Activated CD4-positive, alpha-beta T cell treated with anti-CD3 and anti-CD28 coated beads, Interleukin-2, Interleukin-4, amounts not matched to agents 100 ng/mL and 50 ng/mL, durations not matched to agents 16 hours and 8 hours (primary cell): Measurements from ENCODE around the gene DNER.

Experiments used
- DNase-seq: peaks from one replicate; pipeline ENCODE4 v3.0.0-alpha.2; 2020; ENCODE audit warnings: low spot score

DNER gene

DNA sequence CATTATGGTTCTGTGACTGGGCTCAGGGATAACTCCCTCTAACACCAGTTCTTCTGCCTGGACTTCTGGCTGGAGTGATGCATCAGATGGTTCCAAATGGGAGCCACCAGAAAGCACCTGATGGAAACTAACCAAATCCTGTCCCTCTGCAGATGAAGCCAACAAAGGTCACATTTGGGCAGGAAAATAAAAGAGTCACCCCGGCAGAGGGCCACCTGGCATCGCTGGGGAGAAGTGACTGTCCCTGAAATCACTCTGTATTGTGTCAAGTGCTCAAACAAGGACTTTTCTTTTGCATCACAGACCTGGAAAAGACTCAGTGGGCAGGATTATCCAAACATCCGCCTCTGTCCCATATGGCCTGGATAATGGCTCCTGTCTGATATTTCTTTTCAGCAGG lies 47.5 kb downstream of the DNER start:
- DNase-seq, result no peak

DNA sequence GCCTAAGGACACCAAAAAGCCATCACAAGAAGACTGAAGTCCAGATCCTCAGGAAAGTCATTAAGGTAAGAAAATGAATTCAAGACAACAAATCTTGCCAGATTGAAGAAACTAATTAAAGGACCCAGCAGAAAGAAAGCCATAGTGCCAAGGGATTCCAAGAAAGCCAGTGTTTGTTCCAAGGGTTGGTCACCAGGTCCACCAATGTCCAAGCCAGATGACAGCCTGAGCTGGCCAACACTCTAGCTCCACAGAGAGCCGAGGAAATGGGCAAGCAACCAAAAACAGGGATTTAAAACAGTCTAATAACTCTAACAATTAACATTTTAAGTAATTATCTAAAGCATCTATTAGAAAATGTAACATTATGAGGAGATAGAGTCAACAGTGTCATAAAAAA lies 49.2 kb downstream of the DNER start:
- no peak for DNase-seq

DNA sequence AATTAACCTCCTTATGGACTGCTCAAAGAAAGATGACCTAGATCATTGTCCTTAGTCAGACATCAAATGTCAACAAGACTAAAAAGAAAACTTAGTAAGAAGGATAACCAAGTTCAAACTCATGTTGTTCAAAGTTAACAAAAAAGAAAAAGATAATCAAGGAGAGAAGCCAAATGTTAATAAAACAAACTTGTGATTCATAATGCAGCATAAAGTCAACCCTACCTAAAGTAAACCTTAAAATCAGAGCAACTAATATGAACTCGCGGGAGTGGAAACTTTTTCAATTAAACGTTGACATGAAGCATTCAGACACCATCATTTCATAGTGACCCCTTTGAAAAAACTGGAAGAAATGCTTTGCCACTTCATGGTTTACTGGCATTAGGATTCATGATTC lies 52.9 kb downstream of the DNER start:
- DNase-seq, result no peak

DNA sequence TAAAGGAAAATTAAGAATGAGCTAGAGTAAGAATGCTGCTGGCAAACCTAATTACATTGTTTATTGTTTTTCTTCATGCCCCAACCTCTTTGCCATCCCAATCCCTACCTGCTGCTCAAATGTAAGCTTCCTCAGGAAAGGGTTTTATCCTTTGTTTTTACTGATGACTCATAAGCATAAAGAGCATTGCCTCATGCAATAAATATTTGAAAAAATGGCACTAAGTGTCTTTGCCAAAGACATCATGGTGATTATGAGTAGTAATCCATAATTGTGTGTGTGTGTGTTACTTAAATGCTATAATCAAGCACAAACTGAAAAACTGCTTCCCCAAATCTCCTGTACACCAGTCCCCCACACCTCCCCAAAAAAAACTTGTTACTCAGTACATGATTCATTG lies 53.4 kb downstream of the DNER start:
- DNase-seq, result no peak

DNA sequence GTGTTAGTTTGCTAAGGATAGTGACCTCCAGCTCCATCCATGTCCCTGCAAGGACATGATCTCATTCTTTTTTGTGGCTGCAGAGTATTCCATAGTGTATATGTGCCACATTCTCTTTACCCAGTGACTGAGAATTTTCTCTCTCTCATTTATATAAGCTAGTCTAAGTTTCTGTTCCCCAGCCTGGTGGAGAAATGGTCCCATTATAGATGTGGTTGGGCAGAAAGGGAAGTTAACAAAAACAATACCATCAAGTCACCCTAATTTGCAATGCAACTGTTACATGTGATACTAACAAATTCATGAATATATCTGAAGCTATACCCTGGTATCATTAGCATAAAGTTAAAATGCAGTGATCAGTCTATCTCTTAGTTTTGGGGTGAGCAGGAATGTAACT lies 54.0 kb downstream of the DNER start:
- no peak for DNase-seq

DNA sequence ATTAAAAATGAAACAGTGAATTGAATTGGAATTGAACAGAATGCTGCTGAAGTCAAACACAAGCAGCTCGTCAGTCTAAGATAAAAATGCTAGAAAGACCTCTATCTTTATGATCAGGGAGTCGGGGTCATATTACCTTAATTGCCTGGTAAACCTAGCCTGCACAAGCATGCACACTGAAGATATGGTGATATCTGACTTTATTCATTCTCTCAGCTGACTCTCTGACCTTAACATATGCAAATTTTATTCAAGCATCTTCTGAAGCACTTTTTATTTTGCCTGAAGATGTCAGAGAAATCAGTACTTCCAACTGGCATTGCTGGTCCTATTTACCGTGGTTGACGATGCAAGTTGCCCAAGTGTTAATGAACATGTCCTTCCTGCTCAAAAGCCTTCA lies 56.4 kb downstream of the DNER start:
- DNase-seq, result no peak

DNA sequence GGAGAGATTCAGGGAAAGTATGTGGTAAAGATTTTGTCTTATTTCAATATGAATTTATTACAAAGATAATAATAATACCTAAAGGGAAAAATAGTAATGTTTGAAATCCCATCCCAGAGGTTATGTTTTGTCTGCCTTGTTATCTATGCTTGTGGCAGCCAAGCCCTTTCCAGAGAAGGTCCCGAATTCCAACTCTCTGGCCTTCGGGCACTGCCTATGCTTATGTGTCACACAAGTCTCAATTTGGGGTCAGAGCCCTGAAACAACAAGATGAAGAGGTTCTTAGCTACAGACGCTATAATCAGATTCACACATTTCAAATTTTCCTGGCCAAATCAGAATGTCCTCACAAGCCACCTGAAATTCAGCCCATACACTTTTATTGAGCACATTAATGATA lies 59.9 kb downstream of the DNER start:
- DNase-seq, result no peak

DNA sequence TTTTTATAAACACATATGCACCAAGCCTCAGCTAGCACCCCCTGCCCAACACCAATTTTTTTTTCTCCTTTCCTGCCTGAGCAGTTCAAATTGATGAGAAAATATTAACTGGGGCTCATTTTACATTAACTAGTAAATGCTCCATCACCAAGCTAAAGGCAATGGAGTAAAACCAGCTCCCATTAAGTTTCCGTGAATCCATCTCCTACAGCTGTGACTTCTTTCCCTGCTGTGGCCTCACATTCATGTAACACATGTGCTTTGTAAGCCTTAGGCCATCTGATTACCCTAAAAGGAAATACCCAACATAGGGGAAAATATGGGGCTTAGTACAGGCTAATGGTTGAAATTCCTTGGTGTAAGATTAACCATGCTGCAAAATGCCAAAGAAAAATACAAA lies 60.8 kb downstream of the DNER start:
- DNase-seq, result no peak

DNA sequence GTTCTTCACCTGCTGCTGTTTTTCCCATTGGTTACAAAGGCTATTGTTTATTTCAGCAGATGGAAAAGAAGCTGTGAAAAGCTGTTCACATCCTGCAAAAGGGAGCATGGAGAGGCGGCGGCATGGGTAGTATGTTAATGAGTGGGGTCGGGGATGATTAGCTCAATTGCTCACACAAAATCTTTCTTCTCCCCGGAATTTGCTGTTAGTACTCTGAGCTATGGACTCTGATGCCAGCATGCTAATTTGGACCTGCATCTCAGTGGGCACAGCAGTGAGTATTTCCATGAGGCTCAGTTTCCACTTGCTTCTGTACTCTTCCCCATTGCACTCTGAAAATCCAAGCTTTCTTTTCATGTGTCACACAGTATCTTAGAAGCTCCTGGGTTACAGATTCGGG lies 61.6 kb downstream of the DNER start:
- DNase-seq, result no peak

DNA sequence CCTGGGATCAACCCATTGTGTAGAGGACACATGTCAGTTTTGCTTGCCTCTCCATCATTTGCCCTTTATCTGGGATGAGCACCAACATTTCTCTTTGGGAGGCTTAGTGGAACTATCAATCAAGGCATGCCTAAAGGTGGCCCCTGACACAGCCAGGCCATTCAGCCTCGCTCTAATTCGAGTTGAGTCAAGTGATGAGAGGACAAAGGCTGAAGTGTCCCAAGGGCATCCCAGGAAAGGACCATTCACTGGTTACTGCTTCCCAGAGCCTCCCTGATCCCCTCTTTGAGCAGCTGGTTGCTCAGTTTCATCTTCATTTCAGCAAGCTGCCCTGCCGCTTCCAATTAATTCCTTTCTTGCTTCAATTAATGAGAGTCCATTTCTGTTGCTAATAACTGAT lies 63.5 kb downstream of the DNER start:
- DNase-seq, result no peak

DNA sequence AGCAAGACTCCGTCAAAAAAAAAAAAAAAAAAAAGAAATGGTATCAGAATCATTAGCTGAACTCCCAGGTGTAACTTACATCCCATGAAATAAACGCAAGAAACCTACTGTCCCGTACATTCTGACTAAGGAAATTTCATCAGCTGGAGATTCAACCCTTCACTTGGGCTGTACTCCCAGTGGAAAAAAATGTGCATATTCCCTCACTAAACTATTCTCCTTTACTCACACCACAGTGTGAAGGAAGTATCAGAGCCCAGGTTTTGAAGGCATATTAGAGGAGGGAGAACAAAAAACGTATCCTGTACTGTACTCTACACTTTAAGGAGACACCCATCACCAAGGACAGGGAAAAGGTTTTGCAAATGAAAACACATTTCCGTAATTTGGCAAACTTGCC lies 64.3 kb downstream of the DNER start:
- no peak for DNase-seq

DNA sequence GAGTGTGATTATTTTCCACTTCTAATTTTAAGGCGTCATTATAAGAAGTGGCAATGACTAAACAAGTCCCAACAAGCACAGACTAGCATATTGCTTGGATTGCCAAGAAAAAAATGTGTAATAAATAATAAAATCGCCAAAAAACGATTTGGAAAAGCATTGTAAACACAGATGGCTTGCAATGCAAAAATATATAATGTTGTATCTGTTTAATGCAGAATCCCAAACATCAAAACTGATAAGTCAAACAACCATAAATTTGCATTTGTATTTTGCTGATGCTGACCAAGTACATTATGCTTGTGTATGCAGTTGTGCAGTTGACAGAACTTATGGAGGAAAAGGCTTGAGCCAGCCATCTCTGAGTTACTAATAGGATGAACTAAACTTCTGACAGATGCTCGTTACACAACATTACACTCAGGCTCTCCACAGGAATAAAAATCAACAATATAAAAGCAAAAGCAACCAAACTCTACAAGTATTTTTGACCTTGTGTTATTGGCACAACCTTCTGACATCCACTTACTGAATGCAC lies 68.1 kb downstream of the DNER start:
- DNase-seq, result no peak

DNA sequence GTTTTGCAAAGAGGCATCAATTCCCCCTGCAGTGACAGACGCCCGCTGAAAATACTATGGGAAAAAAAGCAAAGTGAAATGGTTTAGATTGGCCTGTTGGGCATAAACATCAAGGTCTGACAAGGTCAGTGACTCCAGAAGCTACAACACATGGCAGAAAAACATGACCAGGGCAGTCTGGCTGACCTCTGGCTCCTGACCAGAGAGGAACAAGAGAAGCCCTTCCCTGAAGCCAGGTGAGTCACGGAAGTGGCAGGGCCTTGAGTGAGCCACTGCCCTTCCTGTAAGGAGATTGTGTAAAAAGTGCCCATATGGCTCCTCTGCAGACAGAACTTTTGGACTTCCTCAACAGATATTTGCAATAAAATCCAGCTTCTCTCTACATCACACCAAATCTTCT lies 72.0 kb downstream of the DNER start:
- DNase-seq, result no peak

DNA sequence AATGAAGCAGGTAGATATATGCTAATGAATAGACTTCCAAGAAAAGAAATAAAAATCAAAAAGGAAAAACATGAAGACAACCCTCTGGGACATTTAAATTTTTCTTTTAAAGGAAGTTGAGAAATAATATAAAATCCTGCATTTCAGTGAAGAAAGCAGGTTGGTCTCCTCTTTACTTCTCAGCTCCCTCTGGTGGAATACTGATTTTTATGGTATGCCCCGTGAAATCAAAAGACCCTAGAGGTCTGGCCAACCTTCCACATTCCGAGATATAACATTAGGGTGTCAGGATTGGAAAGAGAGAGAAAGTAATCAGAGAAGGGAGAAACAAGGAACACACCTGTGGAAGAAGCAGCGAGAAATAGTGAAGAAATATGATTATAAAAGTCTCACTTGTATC lies 72.7 kb downstream of the DNER start:
- DNase-seq, result no peak

DNA sequence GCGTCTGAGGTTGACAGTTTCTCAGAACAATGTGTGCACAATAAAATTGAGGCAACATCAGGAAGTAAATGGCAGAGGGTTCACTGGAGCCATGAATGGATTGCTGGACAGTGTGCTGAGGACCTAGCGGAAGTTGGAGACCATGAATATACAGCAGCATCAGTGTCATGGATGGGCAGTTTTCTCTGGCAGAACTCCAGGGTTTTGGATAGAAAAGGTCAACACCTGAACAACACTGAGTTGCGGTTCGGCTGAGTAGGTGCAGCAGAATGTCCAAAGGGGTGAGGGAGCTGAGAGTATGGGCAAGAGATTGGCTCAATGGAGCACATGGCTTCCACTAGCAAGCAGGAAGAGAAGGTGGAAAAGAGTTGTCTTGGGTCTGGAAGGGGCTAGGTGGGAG lies 73.7 kb downstream of the DNER start:
- DNase-seq, result no peak

DNA sequence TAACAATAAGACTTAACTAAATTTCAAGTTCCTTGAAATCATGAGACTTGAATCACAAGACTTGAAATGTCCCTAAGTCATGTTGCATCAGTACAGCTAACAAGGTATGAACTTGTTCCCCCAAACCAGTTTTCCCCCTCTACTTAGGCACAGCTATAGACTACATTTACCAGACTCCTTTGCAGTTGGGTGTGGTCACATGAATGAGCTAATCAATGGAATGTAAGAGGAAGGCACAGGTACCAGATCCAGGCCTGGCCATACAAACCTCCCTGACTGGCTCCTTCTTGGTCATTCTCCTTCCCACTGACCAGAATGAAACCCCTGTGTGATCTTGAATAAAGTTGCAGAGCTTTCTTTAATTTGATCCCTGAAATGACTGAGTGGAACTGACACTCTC lies 77.8 kb downstream of the DNER start:
- no peak for DNase-seq

DNA sequence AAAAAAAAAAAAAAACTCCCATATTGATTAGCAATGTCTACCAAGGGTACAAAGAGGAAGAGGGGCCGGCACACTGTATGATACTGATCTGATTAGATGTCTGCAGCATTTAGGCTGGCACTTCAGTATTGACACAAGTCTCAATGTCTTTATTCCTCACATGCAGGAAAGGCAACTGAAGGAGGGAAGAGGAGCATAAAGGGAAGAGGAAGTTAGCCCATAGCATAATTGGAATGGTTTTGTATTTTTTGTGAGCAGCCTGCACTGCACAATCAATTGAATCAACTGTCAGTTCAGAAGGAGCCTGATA lies 79.0 kb downstream of the DNER start:
- DNase-seq, result no peak

DNA sequence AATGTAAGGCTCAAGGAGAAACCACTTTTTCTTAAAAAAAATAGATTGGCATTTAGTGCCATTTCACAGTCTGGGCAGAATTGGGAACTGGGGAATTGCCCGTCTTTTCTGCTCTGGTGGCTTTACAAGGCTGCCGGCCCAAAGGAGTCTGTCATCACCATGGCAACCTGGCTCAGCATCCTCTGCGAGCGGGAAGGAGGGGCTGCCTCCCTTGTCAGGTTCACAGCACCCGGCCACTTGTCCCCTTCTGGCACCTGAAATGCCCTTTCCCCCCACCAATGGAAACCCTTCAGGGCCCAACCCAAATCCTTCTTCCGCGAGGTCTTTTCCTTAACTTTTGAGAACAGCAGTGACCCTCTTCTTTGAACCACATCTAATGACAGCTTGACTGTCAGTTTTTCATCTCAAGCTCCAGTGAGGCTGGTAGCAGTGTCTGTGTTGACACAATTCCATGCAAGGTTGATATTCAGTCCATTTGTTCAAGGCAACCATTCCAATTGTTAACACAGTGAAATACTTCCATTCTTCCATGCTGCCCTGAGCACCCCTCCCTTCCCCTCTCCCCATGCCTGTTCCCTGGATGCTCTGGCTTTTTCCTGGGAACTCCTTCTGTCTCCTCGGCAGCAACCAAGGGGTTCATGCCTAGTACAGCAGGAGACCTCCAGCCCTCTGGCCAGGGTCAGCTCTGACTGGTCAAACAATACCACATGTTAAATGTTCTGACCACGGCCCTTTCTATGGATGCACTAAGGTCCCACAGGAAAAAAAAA lies 79.6 kb downstream of the DNER start:
- no peak for DNase-seq

DNA sequence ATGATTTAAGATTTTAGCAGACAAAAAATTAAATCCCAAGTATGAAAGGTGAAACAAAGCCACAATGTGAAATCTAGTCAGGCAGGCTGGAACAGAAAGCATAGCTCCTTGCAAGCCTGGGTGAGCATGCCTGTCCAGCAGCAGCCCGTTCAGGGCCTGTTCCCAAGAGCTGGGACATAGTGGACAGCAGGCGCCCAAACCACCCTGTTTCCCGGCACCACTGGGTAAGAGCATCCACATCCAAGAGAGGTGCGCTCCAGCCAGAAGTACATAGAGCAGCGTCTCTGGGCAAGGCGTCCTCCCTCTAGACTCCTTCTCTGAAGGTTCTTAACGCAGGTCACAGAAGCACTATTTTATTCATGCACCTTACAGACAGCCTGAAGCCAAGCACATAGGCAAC lies 80.8 kb downstream of the DNER start:
- no peak for DNase-seq

DNA sequence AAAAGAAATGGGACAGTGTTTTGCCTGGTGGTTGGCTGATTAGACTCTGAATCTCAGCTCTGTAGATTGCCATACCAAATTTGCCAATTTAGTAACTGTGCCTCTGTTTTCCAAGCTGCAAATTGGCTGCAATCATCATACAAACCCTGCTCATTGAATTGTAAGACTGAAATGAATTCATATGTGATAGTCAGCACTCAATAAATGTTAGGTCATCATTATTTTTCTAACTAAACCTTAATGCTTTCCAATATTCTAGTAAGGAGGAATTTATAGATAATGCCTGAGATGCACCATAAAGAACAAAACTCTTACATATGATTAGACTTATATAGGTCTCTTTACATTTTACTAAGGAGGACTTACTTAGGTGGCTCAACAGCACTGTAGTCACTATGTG lies 85.3 kb downstream of the DNER start:
- no peak for DNase-seq

DNA sequence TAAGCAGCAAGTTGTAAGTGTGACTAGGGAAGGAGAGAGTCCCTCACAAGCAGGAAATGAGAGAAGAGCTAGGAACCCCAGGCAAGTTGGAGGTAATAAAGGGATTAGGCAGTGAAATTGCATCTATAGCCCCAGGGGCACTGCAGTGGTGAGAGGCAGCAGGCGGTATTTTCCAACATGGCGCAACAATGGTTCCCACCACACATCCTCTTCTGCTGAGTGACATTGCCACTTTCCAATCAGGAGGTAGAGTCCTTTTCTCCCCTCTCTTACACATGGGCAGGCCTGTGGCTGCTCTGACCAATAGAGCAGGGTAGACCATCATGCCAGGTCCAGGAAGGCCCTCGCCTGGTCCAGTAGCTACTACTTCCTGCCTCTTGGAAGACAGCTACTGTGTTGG lies 86.6 kb downstream of the DNER start:
- no peak for DNase-seq

DNA sequence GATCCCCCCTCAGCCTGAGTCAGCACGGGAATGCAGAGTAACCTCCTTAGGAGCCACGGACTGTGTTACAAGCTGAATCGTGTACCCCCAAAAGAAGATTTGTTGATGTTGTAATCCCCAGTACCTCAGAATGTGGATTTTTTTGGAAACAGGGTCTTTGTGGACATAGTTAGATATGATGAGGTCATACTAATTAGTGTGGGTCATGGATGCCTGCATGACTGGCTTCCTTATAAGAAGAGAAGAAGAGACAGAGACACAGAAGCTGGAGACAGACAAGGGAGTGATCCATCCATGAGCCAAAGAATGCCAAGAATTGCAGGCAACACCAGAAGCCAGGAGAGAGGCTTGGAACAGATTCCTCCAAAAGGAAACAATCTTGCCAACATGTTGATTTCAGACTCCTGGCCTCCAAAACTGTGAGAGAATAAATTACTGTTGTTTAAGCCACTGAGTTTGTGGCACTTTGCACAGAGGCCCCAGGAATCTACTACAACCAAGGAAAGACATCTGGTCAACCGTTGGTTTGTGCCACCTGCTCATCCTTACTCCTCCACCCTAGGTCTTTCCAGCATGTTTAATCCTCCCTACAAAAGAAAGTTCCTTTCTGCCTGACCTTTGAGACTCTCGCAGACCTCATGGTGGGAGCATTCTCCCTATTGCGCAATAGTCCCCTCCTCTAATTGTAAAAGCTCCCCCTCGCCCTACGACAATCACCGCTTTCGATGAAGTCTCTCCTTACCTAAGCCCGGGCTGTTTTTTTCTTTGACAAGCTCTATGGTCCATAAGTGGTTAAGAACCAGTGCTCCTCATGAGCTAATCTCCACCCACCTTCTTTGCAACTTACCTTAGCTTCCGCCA lies 91.6 kb downstream of the DNER start:
- DNase-seq, result no peak

DNA sequence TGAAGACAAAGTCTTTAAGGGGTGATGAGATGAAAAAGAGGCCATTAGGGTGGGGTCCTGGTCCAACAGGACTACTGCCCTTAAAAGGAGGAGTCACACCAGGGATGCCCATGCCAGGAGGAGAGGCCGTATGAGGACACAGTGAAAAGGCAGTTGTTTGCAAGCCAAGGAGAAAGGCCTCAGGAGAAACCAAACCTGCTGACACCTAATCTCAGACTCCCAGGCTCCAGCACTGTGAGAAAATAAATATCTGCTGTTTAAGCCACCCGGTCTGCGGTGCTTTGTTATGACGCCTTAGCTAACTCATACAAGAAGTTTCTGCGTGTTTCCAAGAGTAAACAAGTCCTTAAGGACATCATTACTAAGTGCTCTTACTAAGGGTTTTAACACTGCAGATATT lies 93.6 kb downstream of the DNER start:
- no peak for DNase-seq

DNA sequence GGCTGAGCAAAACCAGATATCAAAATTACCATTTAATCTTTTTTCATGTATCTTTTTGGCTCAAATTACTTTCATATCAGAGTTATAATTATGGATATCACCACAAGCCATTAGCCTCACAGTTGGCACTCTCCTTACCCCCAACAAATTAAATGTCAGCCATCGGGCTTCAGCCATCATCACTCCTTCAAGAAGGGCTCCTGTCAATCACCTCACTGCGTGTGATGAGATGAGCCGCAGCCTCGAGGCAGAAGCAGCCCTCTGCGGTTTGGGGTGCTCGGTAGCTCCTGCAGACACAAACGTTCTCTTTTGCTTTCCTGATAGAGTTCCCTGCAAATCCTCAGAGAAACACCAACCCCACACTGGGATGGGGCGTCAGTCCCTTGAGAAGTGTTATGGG lies 94.1 kb downstream of the DNER start:
- no peak for DNase-seq
